Neural progenitor cell (in vitro differentiated cells): Measurements from ENCODE around the gene DDOST.

Experiments used
- EZH2phosphoT487 ChIP-seq: fragments of 200-600 bp; sonication (generic); IDR thresholded peaks from 2 replicates; pipeline ENCODE4 v1.6.1; 2017; ENCODE audit warnings: antibody characterized with exemption
- TF ChIP-seq, protein P1 (sequence below): fragments of 200-600 bp; sonication (generic); IDR thresholded peaks from 2 replicates; pipeline ENCODE4 v1.5.1; 2017; ENCODE audit warnings: antibody characterized with exemption, mild to moderate bottlenecking

DNA sequence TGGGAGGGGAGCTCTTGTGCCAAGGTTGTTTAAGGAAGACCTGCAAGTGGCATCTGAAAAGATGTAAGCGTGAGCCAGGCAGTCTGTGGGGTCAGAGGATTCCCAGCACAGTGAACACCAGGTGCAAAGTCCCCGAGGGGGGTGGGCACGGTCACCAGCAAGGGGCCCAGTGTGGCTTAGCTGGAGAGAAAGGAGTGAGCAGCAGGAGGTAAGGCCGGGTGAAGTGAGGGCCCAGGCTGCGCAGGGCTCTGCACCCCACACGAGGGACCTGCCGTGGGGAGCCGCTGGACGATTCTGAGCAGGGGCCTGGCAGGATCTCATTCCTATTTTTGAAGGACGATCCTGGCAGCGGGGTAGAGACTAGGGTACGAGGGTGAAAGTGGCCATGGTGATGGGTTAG lies 4.1 kb downstream of the DDOST start:
- TF ChIP-seq, protein P1, sequence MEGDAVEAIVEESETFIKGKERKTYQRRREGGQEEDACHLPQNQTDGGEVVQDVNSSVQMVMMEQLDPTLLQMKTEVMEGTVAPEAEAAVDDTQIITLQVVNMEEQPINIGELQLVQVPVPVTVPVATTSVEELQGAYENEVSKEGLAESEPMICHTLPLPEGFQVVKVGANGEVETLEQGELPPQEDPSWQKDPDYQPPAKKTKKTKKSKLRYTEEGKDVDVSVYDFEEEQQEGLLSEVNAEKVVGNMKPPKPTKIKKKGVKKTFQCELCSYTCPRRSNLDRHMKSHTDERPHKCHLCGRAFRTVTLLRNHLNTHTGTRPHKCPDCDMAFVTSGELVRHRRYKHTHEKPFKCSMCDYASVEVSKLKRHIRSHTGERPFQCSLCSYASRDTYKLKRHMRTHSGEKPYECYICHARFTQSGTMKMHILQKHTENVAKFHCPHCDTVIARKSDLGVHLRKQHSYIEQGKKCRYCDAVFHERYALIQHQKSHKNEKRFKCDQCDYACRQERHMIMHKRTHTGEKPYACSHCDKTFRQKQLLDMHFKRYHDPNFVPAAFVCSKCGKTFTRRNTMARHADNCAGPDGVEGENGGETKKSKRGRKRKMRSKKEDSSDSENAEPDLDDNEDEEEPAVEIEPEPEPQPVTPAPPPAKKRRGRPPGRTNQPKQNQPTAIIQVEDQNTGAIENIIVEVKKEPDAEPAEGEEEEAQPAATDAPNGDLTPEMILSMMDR, result no peak
- TF ChIP-seq EZH2phosphoT487, result no peak
